PC-3 (cell line): ENCODE results near the gene OR51S1.

Experiments used
- CTCF ChIP-seq: fragments of 300-600 bp; sonication (generic); conservative IDR thresholded peaks from 2 replicates; pipeline ENCODE4 v1.5.1; 2017; ENCODE audit warnings: antibody characterized with exemption, low read depth, mild to moderate bottlenecking, low read length
- EZH2 ChIP-seq: fragments of 300-600 bp; sonication (generic); IDR thresholded peaks from one replicate; pipeline ENCODE4 v1.6.1; 2017; ENCODE audit warnings: antibody characterized with exemption, mild to moderate bottlenecking, low read length; ENCODE audit not compliant: unreplicated experiment
- EZH2phosphoT487 ChIP-seq: fragments of 300-600 bp; sonication (generic); IDR thresholded peaks from 2 replicates; pipeline ENCODE4 v1.6.1; 2018; ENCODE audit warnings: mild to moderate bottlenecking, antibody characterized with exemption, low read length, borderline replicate concordance

- TF ChIP-seq CTCF (no peak), EZH2 (no peak), EZH2phosphoT487 (no peak)
Observed at GRCh38 chr11:4862447-4863236, 13.6 kb upstream of the OR51S1 start.
